ENCODE measurements around the gene CASP9. TPM values are rescaled to one million over a fixed set of nuclear protein-coding genes. Genes with fewer than 3 reads are reported as not detected.

Gene CASP9
- total and polyA plus RNA-seq, 2 of the 13 experiments (the other 11 are each of a cell fraction or from before 2014, with no cell fraction given), result 8.5 to 11.5 TPM

DNA sequence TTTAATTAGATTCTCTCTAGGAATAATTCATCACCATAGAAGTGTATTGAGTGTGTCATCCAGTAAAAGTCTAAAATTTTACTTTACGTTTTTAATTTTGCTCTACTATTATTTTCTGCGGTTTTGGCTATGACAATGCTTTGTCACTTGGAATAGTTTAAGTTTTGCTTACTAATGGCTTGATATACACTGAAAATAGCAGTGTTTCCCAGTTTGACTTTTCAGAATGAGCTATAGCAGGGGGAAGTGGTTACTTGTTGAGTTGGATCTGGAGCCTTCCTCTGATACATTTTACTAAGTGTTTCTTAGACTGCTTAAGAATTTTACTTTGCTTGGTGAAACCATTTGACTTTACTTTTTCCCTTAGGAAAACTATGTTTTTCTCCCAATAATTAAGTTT, 7.7 kb upstream of the CASP9 start:
- no peak for DNase-seq (ENCODE audit: low spot score)
- Histone ChIP-seq H3K27ac (ENCODE audit: extremely low read length, insufficient read depth, low read length) (no peak overlapping the region), H3K79me2 (ENCODE audit: insufficient read depth, low read length) (peaks cover 17% of the 10 kb centered on the region), H2AFZ (ENCODE audit: low read length) (no peak overlapping the region), H4K20me1 (ENCODE audit: insufficient read depth, low read length) (peaks cover 4% of the 10 kb centered on the region; the same call in 1 of the 2 replicates), H3K4me1 (ENCODE audit: insufficient read depth, low read length) (peaks cover 10% of the 10 kb centered on the region), H3K4me3 (replicated peaks in 1 of 3; ENCODE audit: insufficient read depth in 1 of 3, low read depth in 2 of 3, low read length in 3 of 3) (no peak overlapping the region), H3K36me3 (replicated peaks in 1 of 2; ENCODE audit: control insufficient read depth in 1 of 2, insufficient read depth in 2 of 2, low read length in 2 of 2) (peaks cover 1 to 8% of the 10 kb centered on the region in 2 experiments; a peak in 3 of 5 replicates), H3K4me2 (ENCODE audit: low read depth, low read length) (no peak overlapping the region), H3K9me3 (ENCODE audit: low read length) (no peaks in the 10 kb centered on the region), H3K27me3 (ENCODE audit: control insufficient read depth in 1 of 2, insufficient read depth in 2 of 2, low read length in 2 of 2) (no peaks in the 10 kb centered on the region; a peak in 1 of 5 replicates), H3K9ac (ENCODE audit: insufficient read depth, low read depth, low read length) (no peak overlapping the region)
- WGBS (ENCODE audit: low lambda C conversion rate), result 95% methylated on average over 2 of the region's 2 CpGs
- TF ChIP-seq MTF2 (CRISPR knock-in tag; IDR thresholded peaks at IDR 0.05; ENCODE audit: borderline replicate concordance) (no peak), ZNF777 (CRISPR knock-in tag; IDR thresholded peaks at IDR 0.05) (no peak), TSC22D2 (CRISPR knock-in tag; IDR thresholded peaks at IDR 0.05; ENCODE audit: borderline replicate concordance) (no peak), ZNF781 (CRISPR knock-in tag; IDR thresholded peaks at IDR 0.05; ENCODE audit: borderline replicate concordance, not compliant biosample characterization) (no peak), HMG20A (CRISPR knock-in tag; IDR thresholded peaks at IDR 0.05; ENCODE audit: borderline replicate concordance) (no peak), SMAD3 (CRISPR knock-in tag; IDR thresholded peaks at IDR 0.05) (no peak)
- TF ChIP-seq, protein P1, sequence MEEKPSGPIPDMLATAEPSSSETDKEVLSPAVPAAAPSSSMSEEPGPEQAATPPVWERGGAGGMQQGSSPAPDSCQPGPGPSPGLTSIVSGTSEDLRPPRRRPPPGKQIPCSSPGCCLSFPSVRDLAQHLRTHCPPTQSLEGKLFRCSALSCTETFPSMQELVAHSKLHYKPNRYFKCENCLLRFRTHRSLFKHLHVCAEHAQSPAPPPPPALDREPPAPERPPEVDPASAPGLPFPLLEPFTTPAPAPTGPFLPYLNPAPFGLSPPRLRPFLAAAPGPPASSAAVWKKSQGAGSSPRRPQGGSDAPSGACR (CRISPR knock-in tag; IDR thresholded peaks at IDR 0.05), result no peak
- TF ChIP-seq, protein P2, sequence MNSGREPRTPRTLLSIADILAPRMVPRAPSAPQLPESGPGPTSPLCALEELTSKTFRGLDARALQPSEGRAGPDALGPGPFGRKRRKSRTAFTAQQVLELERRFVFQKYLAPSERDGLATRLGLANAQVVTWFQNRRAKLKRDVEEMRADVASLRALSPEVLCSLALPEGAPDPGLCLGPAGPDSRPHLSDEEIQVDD (CRISPR knock-in tag; IDR thresholded peaks at IDR 0.05; ENCODE audit: borderline replicate concordance), result no peak
- FAIRE-seq, result no peak
- intact Hi-C loops (cut with micrococcal nuclease; ENCODE audit: unreplicated experiment) (no loop called here), in situ Hi-C loops (cut with HindIII; ENCODE audit: extremely low pct_ligation_motif_present, low pct_unique_long_range_greater_than_20kb) (no loop called here)
- CTCF ChIA-PET (ENCODE audit: low intra/inter-chr PET ratio, low total read pairs), result no interaction called here
- BruUV-seq (replicated peaks), result no TSS peak
- POLR2A ChIA-PET, result no interaction called here
- no peak for ATAC-seq

DNA sequence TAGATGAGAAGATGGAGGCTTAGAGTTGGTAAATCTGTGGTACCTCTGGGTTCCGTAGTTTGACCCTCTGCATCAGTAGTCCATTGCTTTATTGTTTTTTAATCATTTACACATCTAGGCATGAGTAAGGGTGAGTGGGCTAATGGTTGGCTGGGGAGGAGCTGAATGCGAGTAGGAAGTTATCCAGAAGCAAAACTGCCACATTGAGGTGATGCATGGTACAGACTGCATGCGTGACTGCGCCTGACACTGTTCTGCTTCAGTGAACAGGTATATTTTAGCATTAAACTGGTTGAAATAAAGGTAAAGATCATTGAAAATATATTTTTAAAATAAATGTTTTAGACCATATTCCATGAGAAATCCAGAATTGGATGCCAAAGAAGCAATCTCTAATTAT, 7.0 kb upstream of the CASP9 start:
- Histone ChIP-seq H3K27ac (ENCODE audit: extremely low read length, insufficient read depth, low read length) (no peak overlapping the region), H3K4me2 (ENCODE audit: low read depth, low read length) (no peak overlapping the region), H3K79me2 (ENCODE audit: insufficient read depth, low read length) (peaks cover 17% of the 10 kb centered on the region), H3K4me1 (ENCODE audit: insufficient read depth, low read length) (peaks cover 12% of the 10 kb centered on the region), H4K20me1 (ENCODE audit: insufficient read depth, low read length) (peaks cover 4% of the 10 kb centered on the region; the same call in 1 of the 2 replicates), H3K27me3 (ENCODE audit: control insufficient read depth in 1 of 2, insufficient read depth in 2 of 2, low read length in 2 of 2) (no peaks in the 10 kb centered on the region; a peak in 1 of 5 replicates), H3K9ac (ENCODE audit: insufficient read depth, low read depth, low read length) (no peak overlapping the region), H2AFZ (ENCODE audit: low read length) (no peak overlapping the region), H3K9me3 (ENCODE audit: low read length) (no peaks in the 10 kb centered on the region), H3K4me3 (replicated peaks in 1 of 3; ENCODE audit: insufficient read depth in 1 of 3, low read depth in 2 of 3, low read length in 3 of 3) (no peak overlapping the region), H3K36me3 (replicated peaks in 1 of 2; ENCODE audit: control insufficient read depth in 1 of 2, insufficient read depth in 2 of 2, low read length in 2 of 2) (peaks cover 1 to 5% of the 10 kb centered on the region in 2 experiments; a peak in 3 of 5 replicates)
- ChIA-PET POLR2A (no interaction called here), CTCF (ENCODE audit: low intra/inter-chr PET ratio, low total read pairs) (no interaction called here)
- FAIRE-seq (no peak), ATAC-seq (no peak), DNase-seq (ENCODE audit: low spot score) (no peak)
- no TSS peak for BruUV-seq (replicated peaks)
- intact Hi-C loops (cut with micrococcal nuclease; ENCODE audit: unreplicated experiment), result no loop called here
- 97% methylated on average over 4 of the region's 4 CpGs for WGBS (ENCODE audit: low lambda C conversion rate)
- in situ Hi-C loops (cut with HindIII; ENCODE audit: extremely low pct_ligation_motif_present, low pct_unique_long_range_greater_than_20kb), result no loop called here
- TF ChIP-seq TGIF2 (CRISPR knock-in tag; IDR thresholded peaks at IDR 0.05) (no peak), ZNF878 (CRISPR knock-in tag; IDR thresholded peaks at IDR 0.05) (no peak), JDP2 (CRISPR knock-in tag; IDR thresholded peaks at IDR 0.05; ENCODE audit: borderline replicate concordance) (no peak)
- TF ChIP-seq, protein P3, sequence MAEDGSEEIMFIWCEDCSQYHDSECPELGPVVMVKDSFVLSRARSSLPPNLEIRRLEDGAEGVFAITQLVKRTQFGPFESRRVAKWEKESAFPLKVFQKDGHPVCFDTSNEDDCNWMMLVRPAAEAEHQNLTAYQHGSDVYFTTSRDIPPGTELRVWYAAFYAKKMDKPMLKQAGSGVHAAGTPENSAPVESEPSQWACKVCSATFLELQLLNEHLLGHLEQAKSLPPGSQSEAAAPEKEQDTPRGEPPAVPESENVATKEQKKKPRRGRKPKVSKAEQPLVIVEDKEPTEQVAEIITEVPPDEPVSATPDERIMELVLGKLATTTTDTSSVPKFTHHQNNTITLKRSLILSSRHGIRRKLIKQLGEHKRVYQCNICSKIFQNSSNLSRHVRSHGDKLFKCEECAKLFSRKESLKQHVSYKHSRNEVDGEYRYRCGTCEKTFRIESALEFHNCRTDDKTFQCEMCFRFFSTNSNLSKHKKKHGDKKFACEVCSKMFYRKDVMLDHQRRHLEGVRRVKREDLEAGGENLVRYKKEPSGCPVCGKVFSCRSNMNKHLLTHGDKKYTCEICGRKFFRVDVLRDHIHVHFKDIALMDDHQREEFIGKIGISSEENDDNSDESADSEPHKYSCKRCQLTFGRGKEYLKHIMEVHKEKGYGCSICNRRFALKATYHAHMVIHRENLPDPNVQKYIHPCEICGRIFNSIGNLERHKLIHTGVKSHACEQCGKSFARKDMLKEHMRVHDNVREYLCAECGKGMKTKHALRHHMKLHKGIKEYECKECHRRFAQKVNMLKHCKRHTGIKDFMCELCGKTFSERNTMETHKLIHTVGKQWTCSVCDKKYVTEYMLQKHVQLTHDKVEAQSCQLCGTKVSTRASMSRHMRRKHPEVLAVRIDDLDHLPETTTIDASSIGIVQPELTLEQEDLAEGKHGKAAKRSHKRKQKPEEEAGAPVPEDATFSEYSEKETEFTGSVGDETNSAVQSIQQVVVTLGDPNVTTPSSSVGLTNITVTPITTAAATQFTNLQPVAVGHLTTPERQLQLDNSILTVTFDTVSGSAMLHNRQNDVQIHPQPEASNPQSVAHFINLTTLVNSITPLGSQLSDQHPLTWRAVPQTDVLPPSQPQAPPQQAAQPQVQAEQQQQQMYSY (CRISPR knock-in tag; IDR thresholded peaks at IDR 0.05), result no peak
- TF ChIP-seq, protein P4, sequence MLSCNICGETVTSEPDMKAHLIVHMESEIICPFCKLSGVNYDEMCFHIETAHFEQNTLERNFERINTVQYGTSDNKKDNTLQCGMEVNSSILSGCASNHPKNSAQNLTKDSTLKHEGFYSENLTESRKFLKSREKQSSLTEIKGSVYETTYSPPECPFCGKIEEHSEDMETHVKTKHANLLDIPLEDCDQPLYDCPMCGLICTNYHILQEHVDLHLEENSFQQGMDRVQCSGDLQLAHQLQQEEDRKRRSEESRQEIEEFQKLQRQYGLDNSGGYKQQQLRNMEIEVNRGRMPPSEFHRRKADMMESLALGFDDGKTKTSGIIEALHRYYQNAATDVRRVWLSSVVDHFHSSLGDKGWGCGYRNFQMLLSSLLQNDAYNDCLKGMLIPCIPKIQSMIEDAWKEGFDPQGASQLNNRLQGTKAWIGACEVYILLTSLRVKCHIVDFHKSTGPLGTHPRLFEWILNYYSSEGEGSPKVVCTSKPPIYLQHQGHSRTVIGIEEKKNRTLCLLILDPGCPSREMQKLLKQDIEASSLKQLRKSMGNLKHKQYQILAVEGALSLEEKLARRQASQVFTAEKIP (CRISPR knock-in tag; IDR thresholded peaks at IDR 0.05; ENCODE audit: borderline replicate concordance), result no peak

Data from HepG2 (cell line).